Osteocyte (in vitro differentiated cells): Measurements from ENCODE around the gene PDAP1. TPM values are rescaled to one million over a fixed set of nuclear protein-coding genes. Genes with fewer than 3 reads are reported as not detected.

Experiments
- DNase-seq: peaks from one replicate; pipeline ENCODE4 v3.0.0; 2021; ENCODE audit warnings: mixed read lengths; ENCODE audit not compliant: unreplicated experiment; ENCODE audit errors: extremely low spot score
- H3K27ac Mint-ChIP-seq: one replicate; pipeline ENCODE4 v1.8.0; 2021; ENCODE audit warnings: mild to moderate bottlenecking, mixed read lengths; ENCODE audit not compliant: unreplicated experiment
- H3K27me3 Mint-ChIP-seq: one replicate; pipeline ENCODE4 v1.8.0; 2021; ENCODE audit warnings: mixed read lengths; ENCODE audit not compliant: unreplicated experiment
- H3K36me3 Mint-ChIP-seq: one replicate; pipeline ENCODE4 v1.8.0; 2021; ENCODE audit warnings: mixed read lengths; ENCODE audit not compliant: unreplicated experiment
- H3K4me1 Mint-ChIP-seq: one replicate; pipeline ENCODE4 v1.8.0; 2021; ENCODE audit warnings: mixed read lengths; ENCODE audit not compliant: unreplicated experiment
- H3K4me3 Mint-ChIP-seq: one replicate; pipeline ENCODE4 v1.8.0; 2021; ENCODE audit warnings: mild to moderate bottlenecking, moderate library complexity, mixed read lengths; ENCODE audit not compliant: unreplicated experiment
- H3K9me3 Mint-ChIP-seq: one replicate; pipeline ENCODE4 v1.8.0; 2021; ENCODE audit warnings: mixed read lengths; ENCODE audit not compliant: unreplicated experiment
- CTCF ChIP-seq: fragments of 200-600 bp; sonication (generic); IDR thresholded peaks from 2 replicates; pipeline ENCODE4 v1.5.0; 2021; ENCODE audit warnings: antibody characterized with exemption, mild to moderate bottlenecking, moderate library complexity
- total RNA-seq: library from RNA; stranded (reverse); gene quantifications from 2 replicates; pipeline ENCODE4 v1.2.1, GENCODE V29; 2021

The PDAP1 gene
- total RNA-seq, 1 donor from 2014 or later = 107 TPM

GRCh38 chr7:99403764-99404163 lies 4.6 kb downstream of the PDAP1 start:
- Mint-ChIP-seq H3K9me3 (no peaks in the 10 kb centered on the region), H3K27ac (no peak overlapping the region), H3K27me3 (no peaks in the 10 kb centered on the region), H3K36me3 (peaks cover 32% of the 10 kb centered on the region), H3K4me3 (no peak overlapping the region), H3K4me1 (peaks cover 17% of the 10 kb centered on the region)
- TF ChIP-seq CTCF = no peak
- no peak for DNase-seq

GRCh38 chr7:99402854-99403253 lies 5.5 kb downstream of the PDAP1 start:
- H3K36me3 Mint-ChIP-seq = peaks cover 36% of the 10 kb centered on the region
- H3K4me3 Mint-ChIP-seq = no peak overlapping the region
- H3K4me1 Mint-ChIP-seq = peaks cover 22% of the 10 kb centered on the region
- no peaks in the 10 kb centered on the region for H3K9me3 Mint-ChIP-seq
- H3K27ac Mint-ChIP-seq = no peak overlapping the region
- no peak for DNase-seq
- TF ChIP-seq CTCF = no peak
- H3K27me3 Mint-ChIP-seq = no peaks in the 10 kb centered on the region

DNA sequence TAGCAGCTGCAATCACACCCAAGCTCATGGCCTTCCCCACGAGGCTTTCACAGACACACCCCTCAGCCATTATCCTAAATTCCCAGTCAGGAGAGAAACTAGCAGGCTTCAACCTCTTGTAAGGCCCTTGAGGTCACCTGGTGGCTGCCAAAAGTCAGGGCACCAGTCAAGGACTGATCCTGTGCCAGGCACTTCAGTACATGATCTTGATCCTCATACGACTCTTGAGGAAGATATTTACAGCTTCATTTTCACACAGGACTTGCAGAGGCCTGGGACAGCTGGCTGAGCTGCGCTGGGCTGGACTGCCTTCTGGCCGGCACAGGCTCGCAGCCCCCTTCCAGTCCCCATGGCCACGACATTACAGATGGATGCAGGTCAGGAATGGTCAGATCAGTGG lies 8.8 kb downstream of the PDAP1 start:
- Mint-ChIP-seq H3K36me3 (peaks cover 45% of the 10 kb centered on the region), H3K4me1 (peaks cover 8% of the 10 kb centered on the region), H3K9me3 (no peaks in the 10 kb centered on the region), H3K27ac (no peak overlapping the region), H3K27me3 (no peaks in the 10 kb centered on the region), H3K4me3 (no peak overlapping the region)
- no peak for DNase-seq
- no peak for TF ChIP-seq CTCF

DNA sequence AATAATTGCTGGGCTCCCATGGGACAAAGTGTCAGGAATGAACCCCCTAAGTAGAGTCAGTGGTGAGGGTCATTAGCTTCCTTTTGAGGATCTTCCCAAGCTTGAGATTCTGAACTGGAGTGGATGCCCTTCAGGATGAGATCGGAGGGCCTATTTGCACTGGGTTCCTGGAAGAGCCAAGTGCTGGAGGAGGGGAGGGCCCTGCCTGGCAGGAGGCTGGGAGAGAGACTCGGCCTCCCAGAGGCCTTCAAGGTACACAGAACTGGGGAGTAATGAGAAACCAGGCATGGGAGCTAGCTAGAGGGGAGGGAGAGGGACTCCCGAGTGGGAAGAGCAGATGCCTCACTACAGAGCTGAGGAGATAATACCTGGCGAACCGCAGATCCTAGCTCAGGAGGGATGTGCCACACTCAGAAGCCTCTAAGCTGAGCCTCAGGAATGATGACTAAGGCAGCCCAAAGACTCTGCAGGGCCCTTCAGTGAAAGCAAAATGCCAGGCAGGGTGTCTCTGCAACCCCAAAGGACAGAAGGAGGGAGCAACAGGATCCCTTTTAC lies 9.4 kb downstream of the PDAP1 start:
- TF ChIP-seq CTCF = no peak
- peak overlapping the region; percentile 48 for H3K27ac Mint-ChIP-seq
- DNase-seq = no peak
- no peak overlapping the region for H3K4me3 Mint-ChIP-seq
- peaks cover 45% of the 10 kb centered on the region for H3K36me3 Mint-ChIP-seq
- H3K27me3 Mint-ChIP-seq = no peaks in the 10 kb centered on the region
- no peaks in the 10 kb centered on the region for H3K9me3 Mint-ChIP-seq
- H3K4me1 Mint-ChIP-seq = peaks cover 8% of the 10 kb centered on the region

- no peak for DNase-seq
- H3K27ac Mint-ChIP-seq = no peak overlapping the region
- TF ChIP-seq CTCF = no peak
- peaks cover 21% of the 10 kb centered on the region for H3K4me1 Mint-ChIP-seq
- no peaks in the 10 kb centered on the region for H3K9me3 Mint-ChIP-seq
- peaks cover 32% of the 10 kb centered on the region for H3K36me3 Mint-ChIP-seq
- no peaks in the 10 kb centered on the region for H3K27me3 Mint-ChIP-seq
- no peak overlapping the region for H3K4me3 Mint-ChIP-seq
Measured at GRCh38 chr7:99397297-99397983, 11.0 kb downstream of the PDAP1 start.
